BE2C (cell line): ENCODE data around the gene IL1RAPL2.

ENCODE experiments used
- DNase-seq: peaks from one replicate; pipeline ENCODE4 v3.0.0-alpha.2; 2020
- H3K27me3 ChIP-seq: fragments of 250-450 bp; sonication (Bioruptor Pico); 2 replicates; pipeline ENCODE4 v1.5.1; 2020; ENCODE audit warnings: mild to moderate bottlenecking
- H3K36me3 ChIP-seq: fragments of 250-450 bp; sonication (Bioruptor Pico); 2 replicates; pipeline ENCODE4 v1.5.1; 2020; ENCODE audit warnings: mild to moderate bottlenecking
- H3K4me1 ChIP-seq: fragments of 250-450 bp; sonication (Bioruptor Pico); 2 replicates; pipeline ENCODE4 v1.5.1; 2020
- H3K4me3 ChIP-seq: 2 replicates; pipeline ENCODE4 v1.5.1; 2011; ENCODE audit warnings: low read depth, low read length
- H3K9me3 ChIP-seq: fragments of 250-450 bp; sonication (Bioruptor Pico); 2 replicates; pipeline ENCODE4 v1.5.1; 2020
- CTCF ChIP-seq: IDR thresholded peaks from 2 replicates; pipeline ENCODE4 v1.5.1; 2012; ENCODE audit warnings: mild to moderate bottlenecking, low read depth, low read length

IL1RAPL2 gene

GRCh38 chrX:105209406-105209805 lies 643.4 kb downstream of the IL1RAPL2 start:
- Histone ChIP-seq H3K36me3 (no peaks in the 10 kb centered on the region), H3K9me3 (no peaks in the 10 kb centered on the region), H3K4me3 (no peak overlapping the region), H3K27me3 (no peaks in the 10 kb centered on the region), H3K4me1 (no peaks in the 10 kb centered on the region)
- TF ChIP-seq CTCF = no peak
- DNase-seq = no peak

GRCh38 chrX:105210258-105210657 lies 644.3 kb downstream of the IL1RAPL2 start:
- Histone ChIP-seq H3K9me3 (no peaks in the 10 kb centered on the region), H3K4me3 (no peak overlapping the region), H3K4me1 (no peaks in the 10 kb centered on the region), H3K27me3 (no peaks in the 10 kb centered on the region), H3K36me3 (no peaks in the 10 kb centered on the region)
- DNase-seq = no peak
- TF ChIP-seq CTCF = no peak

- Histone ChIP-seq H3K27me3 (no peaks in the 10 kb centered on the region), H3K4me1 (no peaks in the 10 kb centered on the region), H3K9me3 (no peaks in the 10 kb centered on the region), H3K4me3 (no peak overlapping the region), H3K36me3 (no peaks in the 10 kb centered on the region)
- no peak for DNase-seq
- TF ChIP-seq CTCF = no peak
Observed at GRCh38 chrX:105211066-105211575, 645.1 kb downstream of the IL1RAPL2 start.

GRCh38 chrX:105219454-105220401 lies 653.7 kb downstream of the IL1RAPL2 start:
- Histone ChIP-seq H3K36me3 (no peaks in the 10 kb centered on the region), H3K4me1 (no peaks in the 10 kb centered on the region), H3K27me3 (no peaks in the 10 kb centered on the region), H3K4me3 (no peak overlapping the region), H3K9me3 (no peaks in the 10 kb centered on the region)
- no peak for DNase-seq
- TF ChIP-seq CTCF = no peak

- Histone ChIP-seq H3K27me3 (no peaks in the 10 kb centered on the region), H3K4me1 (no peaks in the 10 kb centered on the region), H3K36me3 (no peaks in the 10 kb centered on the region), H3K9me3 (no peaks in the 10 kb centered on the region), H3K4me3 (no peak within 1 kb of the TSS)
- no peak for DNase-seq
- no peak for TF ChIP-seq CTCF
Observed at GRCh38 chrX:105220636-105221035, 654.6 kb downstream of the IL1RAPL2 start, which contains the start of gene TEX13A. Gene TEX13A (minus strand): TSS chrX:105220694. CDS start chrX:105220397, 297 bp downstream.

GRCh38 chrX:105221374-105221773 lies 655.4 kb downstream of the IL1RAPL2 start:
- Histone ChIP-seq H3K27me3 (no peaks in the 10 kb centered on the region), H3K4me1 (no peaks in the 10 kb centered on the region), H3K36me3 (no peaks in the 10 kb centered on the region), H3K9me3 (no peaks in the 10 kb centered on the region), H3K4me3 (no peak overlapping the region)
- no peak for DNase-seq
- TF ChIP-seq CTCF = no peak
